ENCODE measurements around the gene ATP8B4.

ATP8B4 gene

GRCh38 chr15:49991587-49991986, 127.4 kb downstream of the ATP8B4 start:
- ATAC-seq (ENCODE audit: low read depth) (no peak), DNase-seq (ENCODE audit: low spot score) (no peak)
- Histone ChIP-seq H3K4me3 (ENCODE audit: severe bottlenecking) (no peak overlapping the region), H3K36me3 (ENCODE audit: low read depth) (no peaks in the 10 kb centered on the region), H3K9me3 (ENCODE audit: severe bottlenecking) (no peaks in the 10 kb centered on the region), H3K27me3 (ENCODE audit: insufficient read depth, poor library complexity, severe bottlenecking) (no peaks in the 10 kb centered on the region), H3K27ac (ENCODE audit: poor library complexity, severe bottlenecking) (no peak overlapping the region), H3K4me1 (ENCODE audit: insufficient read depth, poor library complexity, severe bottlenecking) (no peaks in the 10 kb centered on the region)
- no peak for TF ChIP-seq CTCF (IDR thresholded peaks at IDR 0.05; ENCODE audit: poor library complexity, severe bottlenecking)

GRCh38 chr15:49990835-49991545, 128.0 kb downstream of the ATP8B4 start:
- Histone ChIP-seq H3K36me3 (ENCODE audit: low read depth) (no peaks in the 10 kb centered on the region), H3K27ac (ENCODE audit: poor library complexity, severe bottlenecking) (no peak overlapping the region), H3K27me3 (ENCODE audit: insufficient read depth, poor library complexity, severe bottlenecking) (no peaks in the 10 kb centered on the region), H3K4me3 (ENCODE audit: severe bottlenecking) (no peak overlapping the region), H3K4me1 (ENCODE audit: insufficient read depth, poor library complexity, severe bottlenecking) (no peaks in the 10 kb centered on the region), H3K9me3 (ENCODE audit: severe bottlenecking) (no peaks in the 10 kb centered on the region)
- DNase-seq (ENCODE audit: low spot score) (no peak), ATAC-seq (ENCODE audit: low read depth) (no peak)
- no peak for TF ChIP-seq CTCF (IDR thresholded peaks at IDR 0.05; ENCODE audit: poor library complexity, severe bottlenecking)

- TF ChIP-seq CTCF (IDR thresholded peaks at IDR 0.05; ENCODE audit: poor library complexity, severe bottlenecking), result no peak
- Histone ChIP-seq H3K4me3 (ENCODE audit: severe bottlenecking) (no peak overlapping the region), H3K27ac (ENCODE audit: poor library complexity, severe bottlenecking) (no peak overlapping the region), H3K36me3 (ENCODE audit: low read depth) (no peaks in the 10 kb centered on the region), H3K4me1 (ENCODE audit: insufficient read depth, poor library complexity, severe bottlenecking) (no peaks in the 10 kb centered on the region), H3K27me3 (ENCODE audit: insufficient read depth, poor library complexity, severe bottlenecking) (no peaks in the 10 kb centered on the region), H3K9me3 (ENCODE audit: severe bottlenecking) (no peaks in the 10 kb centered on the region)
- ATAC-seq (ENCODE audit: low read depth), result no peak
- no peak for DNase-seq (ENCODE audit: low spot score)
These were observed 129.5 kb downstream of the ATP8B4 start for GRCh38 chr15:49989498-49989897.

GRCh38 chr15:49988766-49989165, 130.3 kb downstream of the ATP8B4 start:
- H3K27me3 ChIP-seq (ENCODE audit: insufficient read depth, poor library complexity, severe bottlenecking), result no peaks in the 10 kb centered on the region
- TF ChIP-seq CTCF (IDR thresholded peaks at IDR 0.05; ENCODE audit: poor library complexity, severe bottlenecking), result no peak
- H3K4me3 ChIP-seq (ENCODE audit: severe bottlenecking), result no peak overlapping the region
- H3K9me3 ChIP-seq (ENCODE audit: severe bottlenecking), result no peaks in the 10 kb centered on the region
- no peaks in the 10 kb centered on the region for H3K4me1 ChIP-seq (ENCODE audit: insufficient read depth, poor library complexity, severe bottlenecking)
- ATAC-seq (ENCODE audit: low read depth) (no peak), DNase-seq (ENCODE audit: low spot score) (no peak)
- H3K36me3 ChIP-seq (ENCODE audit: low read depth), result no peaks in the 10 kb centered on the region
- H3K27ac ChIP-seq (ENCODE audit: poor library complexity, severe bottlenecking), result no peak overlapping the region

DNA sequence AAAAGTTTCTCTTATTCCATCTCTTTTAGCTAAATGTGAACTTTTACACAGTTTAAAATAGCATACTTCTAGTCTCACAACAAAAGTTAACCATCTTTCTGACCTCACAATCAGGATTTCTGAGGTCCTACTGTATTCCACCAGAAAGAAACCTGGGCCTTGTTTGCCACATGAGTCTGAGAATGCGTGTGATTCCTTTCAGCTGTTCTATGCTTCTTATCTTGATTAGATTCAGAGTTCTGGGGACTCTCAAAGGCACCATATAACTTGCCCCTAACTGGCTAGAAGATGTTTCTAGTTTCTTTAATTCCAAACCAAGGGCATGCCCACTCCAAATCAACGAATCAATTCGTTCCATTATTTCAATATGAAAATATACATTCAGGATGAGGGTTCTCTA, 131.1 kb downstream of the ATP8B4 start:
- no peak for TF ChIP-seq CTCF (IDR thresholded peaks at IDR 0.05; ENCODE audit: poor library complexity, severe bottlenecking)
- Histone ChIP-seq H3K4me1 (ENCODE audit: insufficient read depth, poor library complexity, severe bottlenecking) (no peaks in the 10 kb centered on the region), H3K4me3 (ENCODE audit: severe bottlenecking) (no peak overlapping the region), H3K27me3 (ENCODE audit: insufficient read depth, poor library complexity, severe bottlenecking) (no peaks in the 10 kb centered on the region), H3K36me3 (ENCODE audit: low read depth) (no peaks in the 10 kb centered on the region), H3K9me3 (ENCODE audit: severe bottlenecking) (no peaks in the 10 kb centered on the region), H3K27ac (ENCODE audit: poor library complexity, severe bottlenecking) (no peak overlapping the region)
- no peak for DNase-seq (ENCODE audit: low spot score)
- ATAC-seq (ENCODE audit: low read depth), result no peak
